Pancreas (tissue), 10 donors: Measurements from ENCODE around the gene CLEC19A. TPM values are rescaled to one million over a fixed set of nuclear protein-coding genes. Genes with fewer than 3 reads are reported as not detected.

Experiments used
- ATAC-seq, 4 donors: fragments of 200-7000 bp; cut with Tn5 transposase; one replicate each; pipeline versions ENCODE4 v1.8.0 to v1.9.1; 2020; ENCODE audit warnings: mild to moderate bottlenecking in 4 of 4, moderate library complexity in 4 of 4
- DNase-seq, 6 donors: peaks; one replicate each; pipeline ENCODE4 v3.0.0-alpha.2; 2020
- FAIRE-seq: peaks from 2 replicates; lab custom pipeline; 2012; peaks lifted over from hg19 to GRCh38; lab: Jason Lieb, UNC
- H3K27ac ChIP-seq, 4 donors: fragments of 200-600 bp; sonication (generic); 1 replicate in 3 of 4; 2 replicates in 1 of 4; pipeline versions ENCODE4 v1.5.0 to v1.8.0; 2020
- H3K27me3 ChIP-seq, 4 donors: fragments of 200-600 bp; one replicate each; pipeline ENCODE4 v1.8.0; 2021
- H3K36me3 ChIP-seq, 3 donors: fragments of 200-600 bp; sonication (generic) in 1 of 3; one replicate each; pipeline versions ENCODE4 v1.5.0 to v1.8.0; 2020 to 2021
- H3K4me1 ChIP-seq, 3 donors: fragments of 200-600 bp; one replicate each; pipeline ENCODE4 v1.8.0; 2021
- H3K4me3 ChIP-seq, 4 donors: fragments of 200-600 bp; sonication (generic) in 2 of 4; one replicate each; pipeline versions ENCODE4 v1.5.0 to v1.8.0; 2020 to 2021
- H3K9me3 ChIP-seq, 4 donors: fragments of 200-600 bp; one replicate each; pipeline ENCODE4 v1.8.0; 2021
- WGBS, 2 donors: extraction: QIAGEN DNeasy Blood & Tissue Kit; methylation state at CpG; one replicate each; pipeline ENCODE4 v1.1.7; 2013; 5-methylcytosine and 5-hydroxymethylcytosine counted together
- intact Hi-C, 3 donors: fragments of 100-400 bp; cut with DNase I; formaldehyde crosslinking; loops; one replicate each; pipeline versions ENCODE4 v1.11.1 to v1.14.2; 2022
- polyA plus RNA-seq, 2 donors: library from polyadenylated mRNA; stranded (reverse); fragments of 200-250 nt; gene quantifications; one replicate each; pipeline ENCODE4 v1.2.3, GENCODE V29; 2013
- total RNA-seq, 6 donors: library from RNA; stranded (reverse); fragmentation: NEBNext Ultra II Directional in 4 of 6; extraction: Animal tissue kit (Norgen Biotek cat#: 25700) in 4 of 6; gene quantifications; one replicate each; pipeline versions ENCODE4 v1.2.1 to v1.2.4, GENCODE V29; 2021 to 2023
- TF ChIP-seq, protein P1 (sequence below), 4 donors: fragments of 200-600 bp; sonication (generic) in 3 of 4; IDR thresholded peaks; one replicate each; pipeline versions ENCODE4 v1.5.0 to v1.8.0; 2021; ENCODE audit warnings: antibody characterized with exemption in 4 of 4
- donor health status: healthy with polysubstance abuse.
- donor health status: DM: no; HTN: no; CAD: no; lungs with moderate emphysema.
- donor health status: DM: no; HTN: no; CAD: no.
- donor health status: control.
- donor health status: control.
- donor health status: Bipolar disorder and iron deficiency.
- donor health status: DM: yes; HTN: yes; CAD: no.
- donor health status: DM: no; HTN: no; CAD: no.
- donor health status: DM: no; HTN: no; CAD: no.
- donor health status: DM: yes; HTN: yes; CAD: no.

CLEC19A gene
- total and polyA plus RNA-seq, 8 donors = 0.09 TPM; not detected in 7

DNA sequence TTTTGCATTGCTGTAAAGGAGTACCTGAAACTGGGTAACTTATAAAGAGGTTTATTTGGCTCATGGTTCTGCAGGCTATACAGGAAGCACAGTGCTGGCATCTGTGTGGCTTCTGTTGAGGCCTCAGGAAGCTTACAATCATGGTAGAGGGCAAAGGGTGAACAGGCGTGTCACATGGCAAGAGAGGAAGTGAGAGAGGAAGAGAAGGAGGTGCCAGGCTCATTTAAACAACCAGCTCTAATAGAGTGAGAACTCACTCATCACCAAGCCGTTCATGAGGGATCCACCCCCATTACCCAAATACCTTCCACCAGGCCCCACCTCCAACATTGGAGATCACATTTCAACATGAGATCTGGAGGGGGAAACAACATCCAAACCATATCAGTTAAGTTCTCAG, 16.4 kb upstream of the CLEC19A start:
- H3K27ac ChIP-seq = no peak overlapping the region
- DNase-seq (no peak), FAIRE-seq (no peak), ATAC-seq (no peak)
- TF ChIP-seq, protein P1, sequence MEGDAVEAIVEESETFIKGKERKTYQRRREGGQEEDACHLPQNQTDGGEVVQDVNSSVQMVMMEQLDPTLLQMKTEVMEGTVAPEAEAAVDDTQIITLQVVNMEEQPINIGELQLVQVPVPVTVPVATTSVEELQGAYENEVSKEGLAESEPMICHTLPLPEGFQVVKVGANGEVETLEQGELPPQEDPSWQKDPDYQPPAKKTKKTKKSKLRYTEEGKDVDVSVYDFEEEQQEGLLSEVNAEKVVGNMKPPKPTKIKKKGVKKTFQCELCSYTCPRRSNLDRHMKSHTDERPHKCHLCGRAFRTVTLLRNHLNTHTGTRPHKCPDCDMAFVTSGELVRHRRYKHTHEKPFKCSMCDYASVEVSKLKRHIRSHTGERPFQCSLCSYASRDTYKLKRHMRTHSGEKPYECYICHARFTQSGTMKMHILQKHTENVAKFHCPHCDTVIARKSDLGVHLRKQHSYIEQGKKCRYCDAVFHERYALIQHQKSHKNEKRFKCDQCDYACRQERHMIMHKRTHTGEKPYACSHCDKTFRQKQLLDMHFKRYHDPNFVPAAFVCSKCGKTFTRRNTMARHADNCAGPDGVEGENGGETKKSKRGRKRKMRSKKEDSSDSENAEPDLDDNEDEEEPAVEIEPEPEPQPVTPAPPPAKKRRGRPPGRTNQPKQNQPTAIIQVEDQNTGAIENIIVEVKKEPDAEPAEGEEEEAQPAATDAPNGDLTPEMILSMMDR (IDR thresholded peaks at IDR 0.05) = no peak
- no peak overlapping the region for H3K4me3 ChIP-seq
- intact Hi-C loops = no loop called here
- H3K9me3 ChIP-seq = no peaks in the 10 kb centered on the region
- no peaks in the 10 kb centered on the region for H3K27me3 ChIP-seq
- H3K4me1 ChIP-seq = no peaks in the 10 kb centered on the region
- no peaks in the 10 kb centered on the region for H3K36me3 ChIP-seq
- 65 to 86% methylated on average over 2 of the region's 2 CpGs for WGBS, 2 donors

DNA sequence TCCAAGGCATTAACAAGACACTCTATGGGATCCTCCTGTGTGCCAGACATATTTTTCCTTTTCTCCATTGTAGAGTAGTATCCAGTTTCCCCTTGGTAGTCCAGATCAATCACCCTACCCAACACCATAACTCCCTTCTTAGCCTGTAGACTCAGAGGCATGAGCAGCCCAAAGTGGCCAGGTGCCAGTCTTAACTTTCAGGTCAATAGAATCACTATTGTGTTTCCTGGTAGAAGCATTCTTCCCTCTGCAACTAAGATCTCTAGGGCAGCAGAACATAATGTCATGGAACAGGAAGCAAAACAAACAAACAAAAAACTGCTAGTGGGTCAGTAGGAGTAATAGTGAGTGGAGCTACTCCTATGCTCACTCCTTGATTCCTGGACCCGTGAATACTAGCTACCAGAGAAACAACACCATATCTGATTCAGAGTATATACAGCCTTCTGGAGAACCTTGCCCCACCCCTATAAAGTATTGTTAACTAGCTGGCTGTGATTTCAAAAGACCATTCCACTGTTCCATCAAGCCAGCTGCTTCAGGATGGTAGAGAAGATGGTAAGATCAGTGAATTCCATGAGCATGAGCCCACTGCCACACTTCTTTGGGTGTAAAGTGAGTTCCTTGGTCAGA, 11.2 kb upstream of the CLEC19A start:
- Histone ChIP-seq H3K27me3 (no peaks in the 10 kb centered on the region), H3K27ac (no peak overlapping the region), H3K36me3 (no peaks in the 10 kb centered on the region), H3K4me1 (no peaks in the 10 kb centered on the region), H3K4me3 (no peak overlapping the region), H3K9me3 (no peaks in the 10 kb centered on the region)
- WGBS, 2 donors = 56 to 69% methylated on average over 1 of the region's 1 CpG
- FAIRE-seq (no peak), ATAC-seq (peak; percentile 26 to 62 (median 48)), DNase-seq (peak in 2 of 6 donors; percentile 8 to 15)
- TF ChIP-seq, protein P1 (IDR thresholded peaks at IDR 0.05) = no peak
- intact Hi-C loops = no loop called here

DNA sequence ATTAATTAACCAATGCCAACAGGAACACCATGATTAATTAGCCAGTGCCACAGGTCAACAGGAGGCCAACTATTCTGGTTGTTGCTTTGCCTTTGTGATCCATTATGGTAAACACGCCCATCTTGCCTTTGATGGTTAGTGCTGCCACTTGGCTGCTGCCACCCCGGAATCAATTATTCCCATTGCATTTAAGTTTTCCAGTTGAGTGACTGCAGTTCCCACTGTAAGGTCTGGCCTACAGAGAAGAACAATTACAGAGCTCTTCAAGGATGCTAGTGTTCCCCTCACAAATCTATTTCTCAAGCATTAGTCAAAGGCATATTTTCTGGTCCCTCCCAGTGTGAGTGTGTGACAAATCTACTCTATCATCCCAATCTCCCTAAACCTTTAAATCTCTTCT, 7.1 kb upstream of the CLEC19A start:
- no peak for ATAC-seq
- Histone ChIP-seq H3K27me3 (no peaks in the 10 kb centered on the region), H3K4me3 (no peak overlapping the region), H3K9me3 (no peaks in the 10 kb centered on the region), H3K36me3 (no peaks in the 10 kb centered on the region), H3K4me1 (no peaks in the 10 kb centered on the region), H3K27ac (no peak overlapping the region)
- DNase-seq = no peak
- TF ChIP-seq, protein P1 (IDR thresholded peaks at IDR 0.05) = no peak
- intact Hi-C loops = no loop called here
- no peak for FAIRE-seq
- WGBS, 2 donors = 74 to 81% methylated on average over 2 of the region's 2 CpGs

DNA sequence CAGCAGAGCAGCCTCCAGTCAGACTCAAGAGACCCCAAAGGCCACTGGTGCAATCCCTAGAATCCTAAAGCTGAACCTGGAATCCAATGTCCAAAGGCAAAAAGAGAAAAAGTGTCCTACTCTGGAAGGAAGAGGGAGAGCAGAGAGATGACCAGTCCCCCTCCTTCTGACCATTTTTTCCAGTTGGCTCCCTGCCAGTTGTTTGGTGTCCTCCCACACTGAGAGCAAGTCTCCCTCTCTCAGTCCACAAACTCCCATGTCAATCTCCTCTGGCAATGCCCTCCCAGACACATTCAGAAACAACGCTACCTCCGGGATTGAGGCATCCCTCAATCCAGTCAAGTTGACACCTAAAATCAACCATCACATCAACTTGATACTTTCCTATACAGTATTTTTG, 4.3 kb upstream of the CLEC19A start:
- Histone ChIP-seq H3K36me3 (no peaks in the 10 kb centered on the region), H3K9me3 (no peaks in the 10 kb centered on the region), H3K4me1 (no peaks in the 10 kb centered on the region), H3K4me3 (no peak overlapping the region), H3K27ac (no peak overlapping the region), H3K27me3 (no peaks in the 10 kb centered on the region)
- DNase-seq = no peak
- TF ChIP-seq, protein P1 (IDR thresholded peaks at IDR 0.05) = no peak
- no peak for FAIRE-seq
- intact Hi-C loops = no loop called here
- no peak for ATAC-seq
- 77 to 86% methylated on average over 2 of the region's 2 CpGs for WGBS, 2 donors

DNA sequence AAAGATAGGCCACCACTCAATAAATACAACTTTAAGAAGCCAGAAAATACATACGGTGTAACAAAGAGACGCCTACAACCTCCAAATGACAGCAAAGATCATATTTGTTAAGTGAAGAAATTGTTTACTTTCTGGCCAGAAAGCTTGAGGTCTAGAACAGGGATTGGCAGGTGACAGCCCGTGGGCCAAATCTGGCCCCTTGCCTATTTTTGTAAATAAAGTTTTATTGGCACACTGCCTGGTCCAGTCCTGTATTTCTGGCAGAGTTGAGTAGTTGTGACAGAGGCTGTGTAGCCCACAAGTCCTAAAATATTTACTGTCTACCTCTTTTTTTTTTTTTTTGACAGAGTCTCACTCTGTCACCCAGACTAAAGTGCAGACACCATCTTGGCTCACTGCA, 3.4 kb upstream of the CLEC19A start:
- ATAC-seq = no peak
- Histone ChIP-seq H3K27me3 (no peaks in the 10 kb centered on the region), H3K36me3 (no peaks in the 10 kb centered on the region), H3K27ac (no peak overlapping the region), H3K4me1 (no peaks in the 10 kb centered on the region), H3K4me3 (no peak overlapping the region), H3K9me3 (no peaks in the 10 kb centered on the region)
- TF ChIP-seq, protein P1 (IDR thresholded peaks at IDR 0.05) = no peak
- intact Hi-C loops = no loop called here
- no peak for DNase-seq
- FAIRE-seq = no peak
- 55 to 61% methylated on average over 3 of the region's 3 CpGs for WGBS, 2 donors
